Esophagus muscularis mucosa (tissue), 4 donors: ENCODE data around the gene SH3RF3.

Experiments used
- CTCF ChIP-seq, 3 experiments: fragments of 200-600 bp in 2 of 3; fragments of 450-650 bp in 1 of 3; sonication (generic) in 2 of 3; IDR thresholded peaks; one replicate each; pipeline ENCODE4 v1.5.1; 2017 to 2019; ENCODE audit warnings: antibody characterized with exemption in 3 of 3, mild to moderate bottlenecking in 2 of 3, moderate library complexity in 1 of 3
- EP300 ChIP-seq: sonication (generic); formaldehyde crosslinking; IDR thresholded peaks from one replicate; pipeline ENCODE4 v1.6.1; 2017; ENCODE audit warnings: antibody characterized with exemption
- POLR2A ChIP-seq: fragments of 450-650 bp; IDR thresholded peaks from one replicate; pipeline ENCODE4 v1.6.1; 2017; ENCODE audit warnings: antibody characterized with exemption, moderate library complexity, mild to moderate bottlenecking, low read depth
- POLR2AphosphoS5 ChIP-seq, 2 donors: sonication (generic); formaldehyde crosslinking; IDR thresholded peaks; one replicate each; pipeline ENCODE4 v1.6.1; 2017; ENCODE audit warnings: antibody characterized with exemption in 2 of 2

DNA sequence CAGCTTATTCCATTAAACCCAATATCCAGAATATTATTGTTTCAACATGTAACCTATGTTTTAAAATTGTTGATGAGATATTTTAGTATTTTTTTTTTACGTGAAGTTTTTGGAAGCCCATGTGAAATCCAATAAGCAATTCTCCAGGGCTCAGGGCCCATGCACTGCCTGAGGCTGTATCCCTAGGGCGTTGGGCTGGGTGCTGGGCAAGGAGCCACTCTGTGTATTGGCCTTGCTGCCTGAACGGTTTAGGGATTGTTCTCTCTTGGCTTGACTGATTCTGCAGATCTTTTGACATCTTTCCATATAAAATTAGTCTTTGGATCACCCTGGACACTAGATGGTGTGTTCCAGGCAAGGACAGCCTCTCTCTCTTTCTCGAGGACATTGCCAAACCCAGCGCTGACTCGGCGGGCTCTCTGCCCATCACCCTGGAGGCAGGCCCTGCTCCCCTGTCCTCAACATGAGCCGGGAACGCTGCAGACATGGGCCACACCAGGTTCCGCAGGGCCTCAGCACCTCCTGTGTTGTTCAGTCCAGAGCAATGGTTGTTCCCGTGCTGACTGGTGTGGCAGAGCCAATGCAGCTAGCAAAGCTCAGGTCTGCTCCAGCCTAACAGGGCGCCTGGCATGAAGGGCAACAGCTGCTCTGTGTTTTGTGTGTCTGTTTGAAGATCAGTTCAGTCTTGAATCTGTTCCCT, 321.7 kb downstream of the SH3RF3 start:
- TF ChIP-seq CTCF (IDR thresholded peaks at IDR 0.05) (no peak), POLR2A (no peak), EP300 (no peak), POLR2AphosphoS5 (IDR thresholded peaks at IDR 0.05) (no peak)
